NCI-H524 (cell line): ENCODE results near the gene SUSD6.
"Not testable (repeated sequence)": the region's sequence is repeated elsewhere in the genome, so short reads cannot be mapped to it uniquely, and the experiment has no call there.

Experiments
- DNase-seq, 2 experiments: peaks; one replicate each; lab custom pipeline; 2025; lab: John Stamatoyannopoulos, UW

The SUSD6 gene

GRCh38 chr14:69593018-69593677, 18.2 kb upstream of the SUSD6 start:
- peak; percentile 100 for DNase-seq

GRCh38 chr14:69594846-69595245, 16.6 kb upstream of the SUSD6 start:
- no peak for DNase-seq

- no peak for DNase-seq
These were observed 16.1 kb upstream of the SUSD6 start for GRCh38 chr14:69595336-69595735.

- not testable (repeated sequence) for DNase-seq
These were observed 12.0 kb upstream of the SUSD6 start for GRCh38 chr14:69599431-69599830.

GRCh38 chr14:69600304-69600891, 11.0 kb upstream of the SUSD6 start:
- peak in 1 of 2 experiments; percentile 31 for DNase-seq

- DNase-seq: no peak
These were observed 5.7 kb upstream of the SUSD6 start for GRCh38 chr14:69605738-69606137.

GRCh38 chr14:69606258-69607184, 4.9 kb upstream of the SUSD6 start:
- no peak for DNase-seq

- DNase-seq: peak in 1 of 2 experiments; percentile 40
These were observed 1.1 kb upstream of the SUSD6 start for GRCh38 chr14:69610020-69610873.

- DNase-seq: peak in 1 of 2 experiments; percentile 73
These were observed 573 bp upstream of the SUSD6 start for GRCh38 chr14:69610874-69611171.

- DNase-seq: peak in 1 of 2 experiments; percentile 72
These were observed 802 bp downstream of the SUSD6 start for GRCh38 chr14:69612014-69612782.

GRCh38 chr14:69612783-69613130, 1.4 kb downstream of the SUSD6 start:
- peak in 1 of 2 experiments; percentile 72 for DNase-seq

- DNase-seq: no peak
These were observed 2.1 kb downstream of the SUSD6 start for GRCh38 chr14:69613312-69614073.

- no peak for DNase-seq
These were observed 3.2 kb downstream of the SUSD6 start for GRCh38 chr14:69614592-69614991.

GRCh38 chr14:69615121-69615495, 3.7 kb downstream of the SUSD6 start:
- no peak for DNase-seq

GRCh38 chr14:69615496-69616407, 4.4 kb downstream of the SUSD6 start:
- DNase-seq: peak in 1 of 2 experiments; percentile 66

GRCh38 chr14:69616408-69616773, 5.0 kb downstream of the SUSD6 start:
- no peak for DNase-seq

GRCh38 chr14:69617796-69618195, 6.4 kb downstream of the SUSD6 start:
- peak in 1 of 2 experiments; percentile 72 for DNase-seq

GRCh38 chr14:69619012-69619411, 7.6 kb downstream of the SUSD6 start:
- DNase-seq: no peak

GRCh38 chr14:69620211-69620611, 8.8 kb downstream of the SUSD6 start:
- no peak for DNase-seq
